NOMO-1 treated with DMSO at 0.1 percent for 48 hours (cell line): ENCODE measurements around the gene SPDYE4.

Experiments used
- DNase-seq: peaks from one replicate; lab custom pipeline; 2025; ENCODE audit not compliant: unreplicated experiment; lab: John Stamatoyannopoulos, UW

SPDYE4 gene

DNA sequence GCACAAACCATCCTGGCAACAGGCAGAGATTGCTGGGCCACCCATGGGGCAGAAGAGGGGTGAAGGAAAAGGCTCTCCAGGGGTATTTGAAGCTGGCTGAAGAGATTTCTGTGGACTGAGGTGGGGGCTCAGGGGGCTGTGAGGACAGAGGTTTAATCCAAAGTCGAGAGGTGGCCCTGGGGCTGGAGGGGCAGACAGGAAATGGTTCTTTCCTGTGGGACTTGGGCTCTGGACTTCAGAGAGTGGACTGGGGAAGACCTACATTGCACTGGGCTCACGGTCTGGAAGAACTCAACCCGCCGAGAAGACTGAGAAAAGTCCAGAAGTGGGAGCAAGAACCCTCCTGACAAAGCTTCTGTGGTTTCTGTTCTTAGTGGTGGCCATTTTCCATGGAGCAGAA lies 16.6 kb downstream of the SPDYE4 start:
- no peak for DNase-seq

DNA sequence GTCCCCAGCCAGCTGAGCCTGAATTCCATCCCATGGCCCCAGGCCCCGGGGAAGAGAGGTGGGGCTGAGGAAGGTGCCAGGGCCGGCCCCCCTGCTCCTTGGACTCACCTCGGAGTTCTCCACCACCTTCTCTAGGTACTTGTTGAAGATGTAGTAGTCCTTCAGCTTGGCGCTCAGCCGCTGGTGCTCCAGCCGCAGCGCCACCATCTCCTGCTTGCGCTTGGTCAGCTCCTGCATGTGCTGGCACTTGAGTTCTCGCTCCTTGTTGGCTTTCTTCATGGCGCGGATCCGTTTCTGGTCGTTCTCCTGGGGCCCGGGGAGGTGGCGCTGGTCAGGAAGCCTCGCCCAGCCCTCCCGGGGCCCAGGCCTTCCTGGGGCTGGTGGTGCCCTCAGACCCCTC lies 17.0 kb downstream of the SPDYE4 start:
- no peak for DNase-seq

DNA sequence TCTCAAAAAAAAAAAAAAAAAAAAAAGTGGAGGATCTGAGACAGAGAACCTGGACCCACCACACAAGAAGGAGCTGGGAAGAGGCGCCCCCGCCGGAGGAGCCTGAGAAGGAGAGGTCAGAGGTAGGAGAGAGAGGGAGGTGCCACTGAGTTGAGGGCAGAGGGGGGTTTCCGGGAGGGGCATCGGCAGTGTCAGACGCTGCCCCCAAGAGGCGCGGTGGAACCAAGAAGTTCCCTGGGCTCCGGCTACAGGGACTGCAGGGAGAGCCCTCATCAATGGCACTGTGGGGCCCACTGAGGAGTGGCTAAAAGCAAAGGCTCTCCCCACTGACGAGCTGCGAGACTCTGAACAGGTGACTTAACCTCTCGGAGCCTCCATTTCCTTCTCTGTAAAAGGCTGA lies 17.9 kb downstream of the SPDYE4 start:
- no peak for DNase-seq

DNA sequence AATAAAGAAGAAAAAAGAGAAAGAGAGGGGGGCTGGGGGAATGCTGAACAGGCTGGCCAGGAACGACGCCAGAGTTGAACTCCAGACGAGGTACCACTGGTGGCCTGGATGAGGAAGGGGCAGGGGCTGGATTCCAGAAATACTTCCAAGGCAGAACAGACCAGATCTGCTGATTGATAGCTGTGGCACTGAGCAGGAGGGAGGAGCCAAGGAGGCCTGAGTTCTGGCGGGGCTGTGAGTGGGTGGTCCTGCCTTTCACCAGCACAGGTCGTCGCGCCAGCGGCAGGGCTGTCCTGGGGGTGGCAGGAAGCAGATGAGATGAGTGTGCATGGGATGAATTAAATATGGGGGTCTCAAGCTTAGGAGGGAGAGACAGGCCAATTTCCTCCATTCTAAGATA lies 19.2 kb downstream of the SPDYE4 start:
- no peak for DNase-seq

DNA sequence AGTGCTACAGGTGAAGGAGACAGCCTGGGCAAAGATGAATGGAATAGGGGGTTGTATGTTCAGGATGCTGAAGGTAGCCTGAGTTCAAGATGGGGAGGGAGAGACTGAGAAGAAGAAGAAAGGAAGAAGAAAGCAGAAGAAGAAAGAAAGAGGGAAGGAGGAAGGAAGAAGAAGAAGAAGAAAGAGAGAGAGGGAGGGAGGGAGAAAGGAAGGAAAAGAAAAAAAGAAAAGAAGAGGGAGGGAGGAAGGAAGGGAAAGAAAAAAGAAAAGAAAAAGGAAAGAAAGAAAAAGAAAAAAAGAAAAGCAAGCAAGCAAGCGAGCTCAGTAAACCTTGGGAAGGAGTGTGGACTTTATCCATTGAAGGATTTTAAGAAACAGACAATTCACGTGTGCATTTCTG lies 21.6 kb downstream of the SPDYE4 start:
- DNase-seq = no peak

DNA sequence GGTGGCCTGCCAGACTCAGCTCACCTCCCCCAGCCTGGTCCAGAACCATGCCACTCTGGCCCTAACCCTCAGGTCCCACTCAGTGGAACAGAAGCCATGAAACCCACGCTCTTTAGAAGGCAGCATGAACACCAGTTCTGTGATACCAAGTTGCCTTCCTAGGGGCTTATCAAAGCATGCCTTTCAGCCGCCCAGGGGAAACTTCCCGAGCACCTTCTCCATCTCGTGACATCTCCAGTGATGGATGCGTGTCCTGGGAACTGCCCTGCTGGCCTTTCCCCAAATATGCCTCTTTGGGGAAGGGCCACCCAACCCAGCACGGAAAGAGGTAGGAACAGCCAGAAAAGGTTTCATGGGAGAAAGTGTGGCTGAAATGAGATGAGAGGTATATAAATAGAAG lies 22.0 kb downstream of the SPDYE4 start:
- no peak for DNase-seq

DNA sequence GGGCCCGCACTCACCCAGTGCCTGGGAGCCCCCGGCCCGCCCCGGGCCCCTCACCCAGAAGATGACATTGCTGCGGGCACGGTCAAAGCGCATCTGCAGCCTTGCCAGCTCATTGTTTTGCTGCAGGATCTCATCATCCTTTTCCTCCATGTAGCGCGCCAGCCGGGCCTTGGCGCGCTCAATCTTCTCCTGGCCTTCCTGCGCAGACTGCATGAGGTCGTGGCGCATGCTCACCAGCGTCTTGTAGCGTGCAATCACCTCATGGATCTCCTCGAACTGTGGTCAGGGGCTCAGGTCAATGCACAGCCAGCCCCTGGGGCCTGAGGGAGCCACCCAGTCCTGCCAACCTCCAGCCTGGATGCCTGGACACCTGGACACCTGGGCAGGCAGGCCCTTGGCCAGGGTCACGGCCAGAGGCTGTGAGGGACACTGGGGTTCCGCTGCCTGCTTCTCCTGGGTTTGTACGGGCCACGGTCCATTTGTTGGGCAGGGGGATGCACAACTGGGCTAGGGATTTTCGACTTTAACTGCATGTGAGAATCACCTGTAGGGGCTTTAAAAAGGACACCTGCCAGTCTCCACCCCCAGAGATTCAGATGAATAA lies 22.9 kb downstream of the SPDYE4 start:
- DNase-seq = no peak

DNA sequence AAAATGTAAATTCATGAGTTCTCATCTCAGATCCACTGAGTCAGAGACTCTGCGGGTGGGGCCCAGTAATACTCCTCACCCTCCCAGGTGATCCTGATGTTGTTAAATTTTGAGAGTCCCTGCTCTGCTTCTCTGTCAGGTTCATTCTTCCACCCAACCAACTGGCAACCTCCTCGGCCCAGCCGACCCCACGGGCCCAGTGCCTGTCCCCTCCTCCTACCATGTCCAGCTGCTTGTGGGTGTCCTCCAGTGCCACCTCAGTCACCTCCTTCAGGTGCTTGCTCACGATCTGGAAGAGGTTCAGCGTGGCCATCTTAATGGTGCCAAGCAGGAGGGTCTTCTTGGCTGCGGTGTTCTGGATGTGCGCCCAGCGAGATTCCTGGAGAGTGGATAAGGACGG lies 23.5 kb downstream of the SPDYE4 start:
- no peak for DNase-seq

DNA sequence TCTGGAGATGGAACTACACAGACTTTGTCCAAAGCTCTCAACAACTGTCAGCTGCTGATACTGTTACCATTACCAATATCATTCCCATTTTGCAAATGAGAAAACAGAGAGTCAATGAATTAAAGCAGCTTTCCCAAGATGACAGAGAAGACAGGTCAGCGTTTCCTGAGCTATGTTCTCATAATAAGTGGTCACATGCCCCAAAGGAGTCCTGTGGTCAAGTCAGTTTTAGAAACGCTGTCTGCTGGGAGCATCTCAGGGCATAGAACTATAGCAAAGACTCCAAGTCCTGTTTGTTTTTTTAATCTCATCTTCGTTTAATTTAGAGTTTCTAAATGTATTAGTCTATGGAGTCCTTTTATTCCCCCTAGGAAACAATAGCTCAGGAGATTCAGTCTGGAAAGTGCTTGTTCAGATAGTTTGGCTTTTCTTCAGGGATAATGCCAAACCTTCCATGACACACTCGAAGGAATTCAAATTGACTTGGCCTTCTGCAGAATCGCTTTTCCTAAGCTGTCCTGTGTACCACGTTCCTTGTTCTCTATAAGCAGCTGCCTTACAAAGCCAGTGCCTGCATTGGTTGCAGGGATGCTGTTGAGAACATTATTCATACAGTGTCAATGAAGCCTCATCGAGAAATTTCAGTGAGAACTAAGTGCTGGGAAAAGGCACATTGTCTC lies 25.8 kb downstream of the SPDYE4 start:
- DNase-seq = no peak

DNA sequence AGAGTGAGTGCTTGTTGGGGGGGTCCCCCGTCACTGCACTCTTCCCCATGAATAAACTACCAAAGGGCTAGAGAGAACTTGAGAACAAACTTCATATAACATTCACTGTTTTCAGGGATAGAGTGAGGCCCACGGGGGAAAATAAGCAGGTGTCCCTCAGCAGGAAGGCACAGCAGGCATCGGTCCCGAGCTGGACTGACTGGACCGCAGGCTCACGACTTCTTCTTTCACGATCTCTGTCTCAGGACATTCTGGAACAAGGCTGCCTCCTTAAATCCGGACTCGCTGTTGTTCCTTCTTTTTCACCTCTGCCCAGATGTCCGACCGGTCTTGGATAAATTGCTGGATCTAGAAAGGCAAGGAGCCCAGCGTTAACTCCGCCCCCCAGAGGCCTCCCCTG lies 28.5 kb downstream of the SPDYE4 start:
- DNase-seq = no peak

DNA sequence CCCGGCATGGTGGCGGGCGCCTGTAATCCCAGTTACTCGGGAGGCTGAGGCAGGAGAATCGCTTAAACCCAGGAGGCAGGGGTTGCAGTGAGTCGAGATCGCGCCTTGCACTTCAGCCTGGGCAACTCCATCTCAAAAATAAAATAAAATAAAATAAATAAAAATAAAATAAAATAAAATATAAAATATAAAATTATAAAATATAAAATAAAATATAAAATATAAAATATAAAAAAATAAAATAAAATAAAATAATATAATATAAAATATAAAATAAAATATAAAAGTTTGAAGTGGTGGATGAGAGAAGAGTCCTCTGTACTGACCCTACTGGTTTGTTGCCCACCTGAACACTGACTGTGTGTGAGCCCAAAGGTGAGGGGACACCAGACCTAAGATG lies 28.9 kb downstream of the SPDYE4 start:
- no peak for DNase-seq

DNA sequence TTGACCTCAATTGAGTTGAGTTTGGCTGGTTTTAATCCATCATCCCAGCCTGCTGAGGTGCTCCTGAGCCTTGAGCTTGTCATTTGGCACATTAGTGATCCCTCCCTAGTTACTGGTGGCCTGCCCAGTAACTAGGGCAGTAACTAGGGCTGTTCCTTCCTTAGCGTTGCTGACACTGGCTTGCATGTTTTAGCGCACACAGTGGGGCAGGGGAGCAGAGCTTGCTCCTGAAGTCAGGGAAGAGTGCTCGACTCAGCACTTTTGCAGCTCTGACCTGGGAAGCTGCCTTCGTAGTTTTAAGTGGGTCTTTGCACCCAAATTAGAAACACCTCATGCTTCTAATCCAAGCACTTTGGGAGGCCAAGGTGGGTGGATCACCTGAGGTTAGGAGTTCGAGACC lies 29.4 kb downstream of the SPDYE4 start:
- DNase-seq = no peak

DNA sequence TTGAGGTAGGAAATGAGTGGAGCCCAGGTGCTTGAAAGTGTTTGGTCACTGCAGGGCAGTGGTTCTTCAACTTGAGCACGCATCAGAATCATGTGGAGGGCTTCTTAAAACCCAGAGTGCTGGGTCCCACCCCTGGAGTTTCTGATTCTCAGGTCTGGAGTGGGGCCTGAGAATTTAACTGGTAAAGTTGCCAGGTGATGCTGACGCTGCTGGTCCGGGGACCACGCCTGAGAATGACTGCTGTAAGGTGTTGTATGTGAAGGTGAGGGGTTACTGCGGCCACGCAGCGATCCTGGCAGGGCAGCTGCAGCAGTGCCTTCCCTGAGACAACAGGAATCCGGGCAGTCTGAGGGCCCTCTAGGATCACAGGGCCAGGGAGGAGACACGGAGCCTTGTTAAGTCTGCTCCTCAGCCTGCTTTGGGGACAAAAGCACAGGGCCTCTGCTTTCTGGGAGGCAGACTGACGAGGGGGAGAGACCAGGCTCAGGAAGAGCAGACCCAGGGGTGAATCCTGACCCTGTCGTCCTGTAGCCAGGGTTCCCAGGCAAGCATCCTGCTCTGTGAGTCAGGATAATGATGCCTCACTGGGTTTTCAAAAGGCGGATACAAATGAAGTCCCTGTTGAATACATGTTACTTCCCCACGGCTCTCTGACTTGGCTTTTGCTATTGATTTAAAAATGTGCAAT lies 30.0 kb downstream of the SPDYE4 start:
- DNase-seq = no peak

DNA sequence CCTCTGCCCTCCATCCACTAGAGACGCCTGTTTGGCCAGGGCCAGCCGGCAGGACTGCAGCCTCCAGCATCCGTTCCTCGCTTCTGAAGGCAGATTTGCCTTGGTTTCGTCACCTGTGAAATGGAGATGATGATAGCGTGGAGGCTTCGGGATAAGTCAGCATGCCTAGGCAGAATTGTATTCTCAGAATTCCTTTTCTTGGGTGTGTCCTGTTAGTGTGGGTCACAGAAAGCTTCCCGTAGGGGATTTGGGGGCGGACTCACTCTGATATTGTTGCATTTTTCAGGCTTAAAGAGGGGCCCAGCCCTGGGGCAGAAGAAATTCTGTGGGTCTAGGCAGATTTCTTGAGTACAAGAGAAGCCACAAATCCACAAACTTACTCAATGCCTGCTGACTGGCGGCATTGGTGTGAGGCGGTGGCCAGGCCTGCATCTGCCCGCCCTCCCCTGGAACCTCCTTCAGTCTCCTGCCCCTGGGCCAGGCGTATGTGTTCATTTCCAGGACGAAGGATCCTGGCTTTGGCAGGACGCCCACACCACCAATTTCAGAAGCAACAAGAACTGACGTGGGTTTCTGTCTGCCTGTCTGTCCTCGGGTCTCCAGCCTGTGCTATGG lies 31.3 kb downstream of the SPDYE4 start:
- DNase-seq = no peak

DNA sequence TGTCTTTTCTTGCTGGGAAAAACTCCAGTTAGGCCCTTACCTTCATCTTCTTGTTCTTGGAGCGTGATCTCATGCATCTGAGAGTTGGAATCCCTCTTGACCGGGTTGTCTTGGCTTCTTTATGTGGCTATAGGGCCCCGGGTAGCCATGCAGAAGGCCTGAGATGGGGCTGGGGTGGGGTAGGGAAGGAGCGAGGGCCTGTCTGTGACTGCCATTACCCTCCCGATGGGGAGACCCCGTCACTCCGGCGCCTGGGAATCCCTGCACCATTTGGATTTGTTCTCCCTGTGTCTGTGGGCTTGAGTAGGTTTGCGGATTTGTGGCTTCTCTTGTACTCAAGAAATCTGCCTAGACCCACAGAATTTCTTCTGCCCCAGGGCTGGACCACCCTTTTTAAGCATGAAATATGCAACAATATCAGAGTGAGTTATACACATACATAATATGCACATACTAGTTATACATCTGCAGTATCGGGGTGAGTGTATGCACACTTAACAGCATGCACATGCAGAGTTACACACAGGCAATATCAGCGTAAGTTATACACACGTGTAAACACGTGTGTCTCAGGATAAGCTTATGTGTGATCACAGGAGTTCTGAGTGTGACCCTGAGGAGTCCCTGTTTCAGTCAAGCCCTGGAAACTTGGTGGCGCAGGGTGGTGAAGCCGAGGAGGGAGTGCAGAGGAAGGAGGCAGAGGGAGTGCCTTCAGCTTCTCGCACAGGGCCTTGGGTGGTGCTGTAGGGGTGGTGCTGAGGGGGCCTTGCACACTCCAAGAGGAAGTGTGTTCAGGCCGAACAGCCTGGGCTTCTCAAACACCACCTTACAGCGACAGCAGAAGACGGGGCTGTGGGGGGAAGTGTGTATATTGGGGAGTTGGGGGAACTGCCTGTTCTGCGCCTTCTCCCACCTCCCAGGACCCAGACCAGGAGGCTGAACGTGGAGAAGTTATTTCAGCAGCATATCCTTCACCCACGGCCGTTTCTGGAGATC lies 32.2 kb downstream of the SPDYE4 start:
- no peak for DNase-seq

DNA sequence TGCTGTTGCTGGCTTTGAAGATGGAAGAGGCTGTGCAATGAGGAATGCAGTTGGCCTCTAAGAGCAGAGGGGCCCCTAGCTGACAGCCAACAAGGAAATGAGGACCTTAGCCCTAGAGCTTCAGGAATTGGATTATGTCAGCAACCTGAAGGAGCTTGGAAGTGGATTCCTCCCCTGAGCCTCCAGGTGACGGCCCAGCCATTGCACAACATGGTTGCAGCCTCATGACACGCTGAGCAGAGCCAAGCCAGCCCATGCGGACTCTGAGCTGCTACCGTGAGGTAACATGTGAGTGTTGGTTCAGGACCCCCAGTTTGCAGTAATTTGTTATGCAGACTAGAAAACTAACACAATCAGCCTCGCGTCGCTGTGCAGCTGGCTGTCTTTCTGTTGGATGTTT lies 33.9 kb downstream of the SPDYE4 start:
- no peak for DNase-seq

DNA sequence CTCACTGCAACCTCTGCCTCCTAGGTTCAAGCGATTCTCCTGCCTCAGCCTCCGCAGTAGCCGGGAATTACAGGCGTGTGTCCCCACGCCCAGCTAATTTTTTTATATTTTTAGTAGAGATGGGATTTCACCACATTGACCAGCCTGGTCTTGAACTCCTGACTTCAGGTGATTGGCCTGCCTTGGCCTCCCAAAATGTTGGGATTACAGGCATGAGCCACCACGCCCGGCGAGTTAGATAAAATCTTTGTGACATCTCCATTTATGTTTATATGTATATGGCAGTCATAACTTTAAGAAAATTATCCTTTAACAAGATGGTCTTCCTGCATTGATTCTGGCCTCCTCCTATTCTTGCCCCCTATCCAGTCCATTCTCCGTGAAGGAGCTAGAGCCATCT lies 37.8 kb downstream of the SPDYE4 start:
- DNase-seq = no peak

DNA sequence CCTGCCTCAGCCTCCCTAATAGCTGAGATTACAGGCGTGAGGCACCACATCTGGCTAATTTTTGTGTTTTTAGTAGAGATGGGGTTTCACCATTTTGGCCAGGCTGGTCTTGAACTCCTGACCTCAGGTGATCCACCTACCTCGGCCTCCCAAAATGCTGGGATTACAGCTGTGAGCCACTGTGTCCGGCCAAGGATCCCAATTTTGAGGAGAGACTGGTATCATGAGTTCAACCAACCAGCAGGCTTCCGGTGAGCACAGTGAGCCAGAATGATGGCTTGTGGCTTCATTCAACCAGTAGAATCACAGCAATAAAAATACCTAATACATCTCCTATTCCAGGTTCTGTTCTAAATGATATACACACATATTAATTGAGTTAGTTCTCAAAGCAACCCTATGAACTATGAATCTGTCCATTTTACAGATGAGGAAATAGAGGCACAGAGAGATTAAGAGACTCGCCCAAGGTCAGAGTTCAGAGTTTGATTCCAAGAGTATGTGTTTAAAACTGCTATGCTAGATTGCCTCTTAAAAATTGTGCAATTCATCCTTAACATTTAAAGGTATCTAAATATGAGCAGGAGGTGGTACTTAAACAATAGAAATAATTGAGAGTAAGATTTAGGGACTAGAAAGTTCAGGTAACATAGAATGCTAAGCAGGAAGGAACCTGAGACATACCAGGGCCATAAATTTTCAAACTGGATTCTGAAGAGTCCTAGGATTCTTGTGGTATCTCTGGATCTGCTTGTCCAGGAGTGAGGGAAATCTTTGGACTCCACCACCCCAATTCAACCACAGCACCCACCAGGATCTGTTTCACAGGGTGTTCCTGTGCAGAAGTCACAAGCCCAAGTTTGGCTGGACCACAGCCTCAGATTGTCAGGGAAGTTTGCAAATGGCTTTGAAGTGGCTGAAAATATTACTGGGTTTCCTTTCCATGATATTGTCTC lies 38.8 kb downstream of the SPDYE4 start:
- DNase-seq = no peak

DNA sequence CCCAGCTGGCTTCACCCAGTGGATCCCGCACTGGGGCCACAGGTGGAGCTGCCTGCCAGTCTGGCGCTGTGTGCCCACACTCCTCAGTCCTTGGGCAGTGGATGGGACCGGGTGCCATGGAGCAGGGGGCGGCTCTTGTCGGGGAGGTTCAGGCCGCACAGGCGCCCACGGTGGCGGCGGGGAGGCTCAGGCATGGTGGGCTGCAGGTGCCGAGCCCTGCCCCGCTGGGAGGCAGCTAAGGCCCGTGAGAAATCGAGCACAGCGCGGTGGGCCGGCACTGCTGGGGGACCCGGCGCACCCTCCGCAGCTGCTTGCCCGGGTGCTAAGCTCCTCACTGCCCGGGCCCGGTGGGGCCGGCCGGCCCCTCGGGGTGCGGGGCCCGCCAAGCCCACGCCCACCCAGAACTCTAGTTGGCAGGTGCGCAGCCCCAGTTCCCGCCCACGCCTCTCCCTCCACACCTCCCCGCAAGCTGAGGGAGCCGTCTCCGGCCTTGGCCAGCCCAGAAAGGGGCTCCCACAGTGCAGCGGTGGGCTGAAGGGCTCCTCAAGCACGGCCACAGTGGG lies 40.3 kb downstream of the SPDYE4 start:
- no peak for DNase-seq

DNA sequence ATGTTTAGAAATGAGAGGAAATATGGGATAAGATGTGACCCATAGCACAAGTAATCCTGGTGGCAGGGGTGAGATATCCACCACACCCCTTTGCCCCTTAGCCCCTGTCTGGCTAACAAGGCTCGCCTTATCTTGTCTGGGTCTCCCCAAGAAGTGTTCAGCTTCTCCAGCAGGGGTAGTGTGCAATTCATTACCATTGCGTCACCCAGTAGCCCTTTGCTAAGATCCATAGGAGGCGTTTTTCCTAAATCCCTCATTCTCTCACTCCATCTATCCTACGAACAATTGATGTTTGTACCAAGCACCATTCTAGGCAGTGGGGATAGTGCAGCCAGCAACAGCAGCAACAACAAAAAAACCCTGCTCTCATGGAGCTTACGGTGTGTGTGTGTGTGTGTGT lies 44.5 kb downstream of the SPDYE4 start:
- DNase-seq = no peak
